IPS DF 4.7 (cell line): ENCODE data around the gene CCDC85C.

Source experiments
- DNase-seq: peaks from one replicate; pipeline ENCODE4 v3.0.0-alpha.2; 2013; ENCODE audit warnings: low spot score; ENCODE audit errors: extremely low read depth

The CCDC85C gene

GRCh38 chr14:99605299-99605961 lies 1.4 kb upstream of the CCDC85C start:
- no peak for DNase-seq

- no peak for DNase-seq
These were observed 825 bp upstream of the CCDC85C start for GRCh38 chr14:99604766-99605298.

GRCh38 chr14:99604278-99604765 lies 315 bp upstream of the CCDC85C start:
- peak; percentile 62 for DNase-seq

- no peak for DNase-seq
These were observed 1.1 kb downstream of the CCDC85C start for GRCh38 chr14:99602788-99603415.

- DNase-seq, result no peak
These were observed 1.8 kb downstream of the CCDC85C start for GRCh38 chr14:99602054-99602787.

GRCh38 chr14:99601361-99601831 lies 2.6 kb downstream of the CCDC85C start:
- no peak for DNase-seq

GRCh38 chr14:99600232-99600888 lies 3.6 kb downstream of the CCDC85C start:
- no peak for DNase-seq

- no peak for DNase-seq
These were observed 4.6 kb downstream of the CCDC85C start for GRCh38 chr14:99599393-99599792.

GRCh38 chr14:99598774-99599173 lies 5.2 kb downstream of the CCDC85C start:
- no peak for DNase-seq

GRCh38 chr14:99597911-99598600 lies 6.0 kb downstream of the CCDC85C start:
- no peak for DNase-seq

GRCh38 chr14:99596772-99597171 lies 7.2 kb downstream of the CCDC85C start:
- DNase-seq, result no peak

GRCh38 chr14:99596071-99596627 lies 7.9 kb downstream of the CCDC85C start:
- no peak for DNase-seq

GRCh38 chr14:99595524-99595923 lies 8.5 kb downstream of the CCDC85C start:
- no peak for DNase-seq

- DNase-seq, result no peak
These were observed 9.0 kb downstream of the CCDC85C start for GRCh38 chr14:99595034-99595433.

- no peak for DNase-seq
These were observed 9.8 kb downstream of the CCDC85C start for GRCh38 chr14:99593971-99594841.

GRCh38 chr14:99592933-99593753 lies 10.9 kb downstream of the CCDC85C start:
- no peak for DNase-seq

- no peak for DNase-seq
These were observed 11.6 kb downstream of the CCDC85C start for GRCh38 chr14:99592394-99592793.

GRCh38 chr14:99590746-99591555 lies 13.1 kb downstream of the CCDC85C start:
- DNase-seq, result no peak
